COLO668 (cell line): ENCODE measurements around the gene NUMA1.

Source experiments
- DNase-seq: peaks from one replicate; lab custom pipeline; 2025; ENCODE audit not compliant: unreplicated experiment; lab: John Stamatoyannopoulos, UW

NUMA1 gene

DNA sequence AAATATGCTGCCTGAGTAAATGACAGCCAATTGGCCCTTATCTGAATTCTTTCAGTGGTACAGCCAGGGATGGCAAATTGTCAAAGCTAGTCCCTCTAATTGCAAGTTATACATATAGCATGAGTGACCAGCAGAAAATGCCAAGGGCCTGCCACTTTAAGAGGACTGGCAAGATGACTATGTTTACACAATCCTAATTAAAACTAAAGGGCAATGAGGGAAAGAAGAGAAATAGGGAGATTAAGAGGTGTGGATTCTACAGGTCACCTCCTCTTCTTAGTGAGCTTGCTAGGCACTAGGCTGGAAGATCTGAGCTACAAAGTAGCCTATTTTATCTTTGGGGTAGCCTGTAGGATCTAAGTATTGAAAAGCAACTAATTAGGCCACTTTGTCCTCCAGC is 13.5 kb downstream of the NUMA1 start:
- no peak for DNase-seq

- DNase-seq: no peak
Observed at GRCh38 chr11:72061739-72062396, 18.5 kb downstream of the NUMA1 start.

DNA sequence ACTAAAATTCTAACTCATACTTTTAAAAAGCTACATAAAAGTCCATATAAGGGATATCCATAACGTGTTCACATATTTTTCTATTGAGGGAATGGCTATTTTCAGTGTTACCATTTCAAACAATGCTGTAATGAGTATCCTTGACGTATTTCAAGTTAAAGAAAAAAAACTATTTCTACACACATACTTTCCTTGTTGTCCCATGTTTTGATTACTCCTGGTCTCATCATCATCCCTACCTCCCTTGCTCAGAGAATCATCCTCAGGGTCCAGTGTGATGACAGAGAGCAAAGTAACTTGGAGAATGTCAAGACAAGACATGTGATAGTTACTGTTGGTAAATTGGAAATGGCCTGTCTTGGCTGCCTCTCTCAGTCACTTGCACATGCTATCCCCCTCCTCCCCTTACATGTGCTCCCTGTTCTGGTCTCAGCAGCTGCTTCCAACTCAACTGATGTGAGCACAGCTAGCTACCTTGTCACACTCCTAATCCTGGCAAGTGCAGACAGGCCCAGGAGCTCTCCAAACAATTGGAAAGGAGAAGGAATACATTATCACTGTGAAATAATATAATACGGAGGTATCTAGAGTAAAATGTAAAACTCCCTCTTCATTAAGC is 21.8 kb downstream of the NUMA1 start:
- DNase-seq: no peak

- no peak for DNase-seq
Observed at GRCh38 chr11:72048766-72049460, 31.4 kb downstream of the NUMA1 start.

DNA sequence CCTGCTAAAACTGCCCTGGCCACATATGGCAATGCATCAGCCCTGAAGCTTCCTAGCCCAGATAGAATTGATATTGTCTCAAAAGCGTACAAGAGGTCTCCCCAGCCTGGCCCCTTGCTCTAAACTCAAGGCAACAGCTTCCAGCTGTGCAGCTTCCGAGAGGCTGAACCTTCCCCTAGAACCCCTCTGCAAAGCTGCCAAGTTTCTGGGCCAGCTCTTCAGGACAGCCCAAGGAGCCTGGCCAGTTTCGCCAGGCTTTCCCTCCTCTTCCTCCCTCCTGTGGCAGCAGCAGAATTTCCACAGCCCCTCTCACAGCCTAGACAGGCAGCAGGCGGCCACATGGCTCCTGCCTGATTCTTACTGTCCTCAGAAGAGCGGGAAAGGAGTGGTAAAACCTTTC is 34.5 kb downstream of the NUMA1 start:
- DNase-seq: no peak

GRCh38 chr11:72042064-72042745 is 38.1 kb downstream of the NUMA1 start:
- DNase-seq: no peak

DNA sequence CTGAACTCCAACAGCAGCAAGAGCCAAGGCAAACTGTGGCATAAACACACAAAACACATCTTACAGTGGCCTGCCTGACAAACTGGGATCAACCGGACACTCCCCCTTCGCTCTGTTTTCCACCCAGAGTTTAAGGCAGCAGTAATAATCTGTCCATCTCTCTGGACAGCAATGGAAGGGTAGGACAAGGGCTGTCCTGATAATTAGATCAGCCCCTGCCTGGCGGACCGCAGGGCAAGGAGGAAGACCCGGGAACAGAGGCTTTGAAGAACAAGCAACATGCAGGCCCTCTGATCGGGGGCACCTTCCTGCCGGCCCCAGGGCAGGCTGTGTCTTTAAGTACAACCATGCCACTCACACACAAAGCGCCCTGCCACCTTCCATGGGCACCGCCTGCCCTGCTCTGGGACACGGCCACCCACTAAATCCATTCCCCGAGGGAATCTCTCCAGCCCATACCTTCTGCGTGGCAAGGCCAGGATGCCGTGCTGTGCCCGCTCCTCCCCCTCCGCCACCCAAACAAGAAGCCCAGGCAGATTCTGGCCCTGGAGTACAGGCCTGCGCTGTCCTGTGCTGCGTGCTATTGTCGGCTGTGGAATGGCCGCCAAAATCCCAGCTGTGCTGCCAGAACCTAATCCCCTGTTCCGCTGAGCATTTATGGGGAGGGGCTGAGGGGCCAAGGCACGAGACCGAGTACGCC is 38.8 kb downstream of the NUMA1 start:
- peak; percentile 50 for DNase-seq

DNA sequence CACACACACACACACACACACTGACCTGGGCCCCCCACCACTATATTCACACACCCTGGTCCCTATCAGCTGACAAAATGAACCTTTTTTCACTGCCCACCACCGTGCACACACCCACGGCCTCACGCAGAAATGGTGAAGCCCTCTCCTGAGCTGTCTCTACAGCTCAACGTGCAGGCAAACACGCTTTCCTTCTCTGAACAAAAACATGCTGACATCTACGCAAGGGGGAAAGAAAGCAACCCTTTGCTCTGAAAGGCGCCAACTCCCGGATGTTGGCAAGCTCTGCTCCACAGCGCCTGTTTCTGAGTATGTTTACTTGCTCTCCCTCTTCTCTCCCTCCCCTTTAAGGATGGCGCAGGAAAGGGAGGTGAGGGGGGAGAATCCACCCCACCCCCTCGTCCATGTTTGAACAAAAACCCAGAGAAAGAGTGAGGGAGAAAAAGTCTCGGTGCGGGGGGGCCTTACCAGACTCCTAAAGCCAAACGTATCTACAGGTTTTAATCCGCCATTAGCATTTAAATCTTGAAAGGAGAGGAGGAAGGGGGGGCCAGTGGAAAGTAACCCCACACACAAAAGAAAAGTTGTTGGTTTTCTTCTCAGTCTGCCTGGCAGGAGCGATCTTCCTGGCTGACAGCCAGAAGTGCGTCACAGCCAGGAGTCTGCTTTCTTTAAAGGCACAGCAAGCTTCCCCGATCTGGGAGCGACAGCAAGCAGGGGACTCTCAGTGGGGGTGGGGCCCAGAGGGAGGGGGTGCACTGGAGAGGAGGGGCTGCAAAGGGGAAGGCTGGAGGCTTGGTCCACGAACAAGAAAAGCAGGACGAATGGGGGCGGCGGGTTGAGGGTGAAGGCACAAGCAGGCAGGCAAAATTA is 39.6 kb downstream of the NUMA1 start:
- DNase-seq: peak; percentile 55

DNA sequence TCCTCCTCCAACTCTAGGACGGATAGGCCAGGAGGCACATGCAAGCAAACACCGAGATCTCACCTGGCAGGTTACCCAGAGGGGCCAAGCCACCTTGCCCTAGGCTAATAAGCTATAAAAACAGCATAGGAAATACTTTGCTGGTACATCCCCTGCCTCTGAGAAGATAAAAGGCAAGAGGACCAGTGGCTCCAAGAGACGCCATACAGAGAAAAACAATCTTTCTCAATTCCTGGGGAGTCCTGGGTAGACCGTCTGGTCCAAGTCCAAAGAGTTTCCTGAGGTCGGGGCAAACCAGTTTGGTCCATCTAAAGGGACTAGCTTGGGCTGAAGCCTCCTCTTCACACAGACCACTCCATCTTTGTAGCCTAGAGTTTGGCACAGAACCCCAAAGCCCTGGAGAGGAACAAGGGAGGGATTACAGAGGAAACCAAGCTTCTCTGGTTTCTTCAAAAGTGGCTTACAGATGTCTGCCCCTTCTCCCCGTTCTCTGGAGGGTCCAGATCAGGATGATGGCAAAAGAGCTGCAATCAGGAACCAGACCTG is 40.4 kb downstream of the NUMA1 start:
- no peak for DNase-seq

DNA sequence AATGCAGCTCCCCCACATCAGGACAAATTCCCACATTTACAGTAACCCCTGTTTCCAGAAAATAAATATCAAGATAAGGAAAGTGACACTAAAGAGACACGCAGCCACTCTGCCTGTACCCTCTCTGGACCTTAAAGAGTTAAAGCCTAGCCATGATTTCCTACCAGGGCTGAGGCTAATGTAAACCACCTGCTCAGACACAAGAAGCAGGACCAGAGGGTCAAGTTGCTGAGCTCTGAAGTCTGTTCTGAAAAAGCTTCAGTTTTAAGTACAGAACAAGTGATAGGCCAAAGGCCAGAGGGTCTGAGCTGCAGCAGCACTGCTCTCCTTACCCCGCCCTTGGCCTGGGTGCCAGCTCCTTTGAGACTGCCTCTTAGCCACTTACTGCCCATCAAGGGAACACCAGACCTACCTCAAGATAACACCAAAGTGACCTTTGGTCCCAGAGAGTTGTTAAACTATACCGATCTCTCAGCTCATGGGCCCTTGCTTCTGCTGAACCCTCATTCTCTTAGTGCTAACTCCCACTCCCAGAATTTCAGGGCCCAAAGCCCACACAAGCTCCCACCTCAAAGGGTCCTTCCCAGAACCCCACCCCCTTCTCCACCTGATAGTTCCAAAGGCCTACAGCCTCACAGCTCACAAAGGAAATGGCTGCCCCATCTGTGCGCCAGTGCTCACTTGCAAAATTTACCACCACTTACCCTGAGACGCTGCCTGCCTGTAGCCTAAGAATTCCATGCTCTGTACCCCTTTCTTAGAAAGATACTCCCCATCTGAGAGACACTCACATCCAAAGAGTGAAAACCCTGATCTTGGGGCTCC is 41.1 kb downstream of the NUMA1 start:
- DNase-seq: no peak

GRCh38 chr11:72038491-72038890 is 41.9 kb downstream of the NUMA1 start:
- DNase-seq: no peak

DNA sequence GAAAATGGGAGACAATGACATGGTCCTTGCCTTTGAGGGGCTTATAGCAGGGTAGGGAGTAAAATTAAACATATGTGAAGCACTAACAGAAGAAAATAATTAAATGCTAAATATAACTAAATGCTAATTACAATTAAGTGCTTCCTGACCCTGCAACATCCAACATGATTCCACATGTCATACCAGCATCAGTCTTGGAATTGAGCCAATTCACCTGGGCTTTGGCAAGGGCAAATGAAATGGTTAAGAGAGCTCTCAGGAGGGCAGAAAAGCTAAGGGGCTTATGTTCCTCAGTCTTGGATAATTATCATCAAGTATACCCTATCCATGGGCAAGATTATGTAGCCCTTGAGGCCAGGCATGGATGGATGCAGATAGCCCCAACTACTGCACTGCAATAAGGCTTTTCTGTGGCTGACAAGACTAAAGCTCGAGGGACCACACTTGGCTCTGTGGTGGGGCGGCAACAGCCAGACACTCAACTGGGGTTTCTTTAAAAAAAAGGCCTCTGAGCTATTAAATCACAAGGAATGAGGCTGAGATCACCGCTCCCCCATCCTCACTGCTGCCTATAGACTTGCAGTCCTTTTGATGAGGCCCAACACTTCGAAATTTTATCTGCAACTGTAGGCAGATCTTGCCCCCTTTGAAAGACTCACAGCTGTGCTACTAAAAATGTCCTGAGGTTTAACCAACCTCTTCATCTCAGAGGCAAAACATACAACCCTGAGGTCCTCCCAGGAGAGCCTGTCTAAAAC is 42.6 kb downstream of the NUMA1 start:
- DNase-seq: peak; percentile 0

DNA sequence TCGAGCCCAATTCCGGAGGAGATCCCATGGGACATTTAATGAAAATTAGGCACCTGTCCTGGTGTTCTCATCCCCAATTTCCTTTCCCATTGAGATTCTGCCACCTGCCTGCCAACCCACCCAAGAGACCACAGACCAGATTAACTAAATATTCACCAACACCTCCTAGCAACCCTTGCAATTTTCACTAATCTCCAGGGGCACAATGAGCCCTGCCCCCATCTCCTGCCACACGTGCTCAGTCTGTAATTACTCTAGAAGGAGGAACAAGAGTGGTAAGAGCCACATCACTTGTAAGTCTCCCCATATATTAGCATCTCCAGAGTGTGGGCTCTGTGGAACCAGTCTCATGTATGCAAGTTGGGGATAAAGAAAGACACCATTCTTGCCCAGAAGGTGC is 43.7 kb downstream of the NUMA1 start:
- DNase-seq: no peak

DNA sequence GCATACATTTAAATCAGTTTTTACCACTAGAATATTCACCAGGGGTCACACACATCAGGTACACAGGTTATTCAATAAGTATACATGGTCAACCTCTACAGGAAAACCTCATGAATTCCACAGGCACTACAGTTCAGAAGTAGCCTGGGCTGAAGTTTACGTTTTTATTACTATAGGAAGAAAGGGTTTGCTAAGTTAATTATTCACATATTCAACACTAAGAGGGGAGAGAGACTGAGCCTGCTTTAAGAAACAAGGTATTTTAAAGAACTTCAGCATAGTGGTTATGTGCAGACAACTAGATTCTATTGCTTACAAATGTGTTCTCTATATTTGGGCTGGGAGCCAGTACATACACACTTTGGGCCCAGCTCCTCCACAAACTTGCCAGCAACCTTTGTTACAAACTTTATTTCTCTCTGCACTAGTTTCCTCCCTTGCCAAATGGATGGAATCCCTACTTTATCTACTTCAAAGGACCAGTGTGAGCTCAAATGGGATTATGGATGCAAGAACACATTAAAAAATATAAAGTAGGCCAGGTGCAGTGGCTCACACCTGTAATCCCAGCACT is 49.8 kb downstream of the NUMA1 start:
- no peak for DNase-seq

- DNase-seq: no peak
Observed at GRCh38 chr11:72026090-72026489, 54.3 kb downstream of the NUMA1 start.

GRCh38 chr11:72024069-72024754 is 56.1 kb downstream of the NUMA1 start:
- no peak for DNase-seq

- no peak for DNase-seq
Observed at GRCh38 chr11:72023335-72023734, 57.0 kb downstream of the NUMA1 start.

DNA sequence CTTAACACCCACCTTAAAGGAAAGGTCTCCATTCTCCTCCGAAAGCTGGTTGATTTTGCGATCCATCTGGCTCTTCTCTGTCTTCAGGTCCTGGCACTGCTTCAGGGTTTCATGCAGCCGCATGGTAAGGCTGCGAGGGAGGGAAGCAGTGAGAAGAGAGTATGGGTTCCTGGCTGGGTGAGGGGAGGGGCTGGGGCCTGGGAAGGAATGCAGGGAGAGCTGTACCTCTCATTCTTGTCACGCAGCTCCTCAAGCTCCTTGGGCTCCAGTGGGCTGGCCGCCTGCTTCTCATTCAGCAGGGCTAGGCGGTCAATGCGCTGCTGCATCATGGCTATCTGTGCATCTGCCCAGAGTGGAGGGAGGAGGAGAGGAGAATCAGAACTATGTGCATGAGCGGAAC is 62.2 kb downstream of the NUMA1 start:
- DNase-seq: no peak
